ENCODE data around the gene GCLM. TPM values are rescaled to one million over a fixed set of nuclear protein-coding genes. Genes with fewer than 3 reads are reported as not detected.
"Not testable (repeated sequence)": the region's sequence is repeated elsewhere in the genome, so short reads cannot be mapped to it uniquely, and the experiment has no call there.

GCLM gene
- total and polyA plus RNA-seq, 8 donors, result 2.1 to 10.4 (median 6.7) TPM

- no peak for DNase-seq
- FAIRE-seq, result no peak
- Histone ChIP-seq H3K4me3 (no peak overlapping the region), H3K27me3 (no peaks in the 10 kb centered on the region), H3K27ac (no peak overlapping the region), H3K36me3 (no peaks in the 10 kb centered on the region), H3K4me1 (no peaks in the 10 kb centered on the region), H3K9me3 (no peaks in the 10 kb centered on the region)
- TF ChIP-seq CTCF (IDR thresholded peaks at IDR 0.05), result no peak
- ATAC-seq, result no peak
- intact Hi-C loops (cut with DNase I), result no loop called here
- 44 to 48% methylated on average over 1 of the region's 1 CpG for WGBS, 2 donors
Observed at GRCh38 chr1:93938461-93939145, 29.4 kb upstream of the GCLM start.

- no peak overlapping the region for H3K27ac ChIP-seq
- DNase-seq (no peak), ATAC-seq (no peak), FAIRE-seq (no peak)
- no peaks in the 10 kb centered on the region for H3K4me1 ChIP-seq
- H3K36me3 ChIP-seq, result no peaks in the 10 kb centered on the region
- 57 to 71% methylated on average over 1 of the region's 1 CpG for WGBS, 2 donors
- TF ChIP-seq CTCF (IDR thresholded peaks at IDR 0.05), result no peak
- no peak overlapping the region for H3K4me3 ChIP-seq
- intact Hi-C loops (cut with DNase I), result no loop called here
- H3K27me3 ChIP-seq, result no peaks in the 10 kb centered on the region
- H3K9me3 ChIP-seq, result no peaks in the 10 kb centered on the region
Observed at GRCh38 chr1:93937997-93938396, 28.8 kb upstream of the GCLM start.

GRCh38 chr1:93925206-93925605 is 16.0 kb upstream of the GCLM start:
- FAIRE-seq (no peak), ATAC-seq (peak in 1 of 4 donors; percentile 38), DNase-seq (no peak)
- Histone ChIP-seq H3K9me3 (no peaks in the 10 kb centered on the region), H3K4me3 (no peak overlapping the region), H3K27me3 (peaks cover 0 to 3% (median 0%) of the 10 kb centered on the region in 4 donors), H3K36me3 (no peaks in the 10 kb centered on the region), H3K4me1 (no peaks in the 10 kb centered on the region), H3K27ac (no peak overlapping the region)
- no peak for TF ChIP-seq CTCF (IDR thresholded peaks at IDR 0.05)
- intact Hi-C loops (cut with DNase I), result no loop called here
- 78 to 85% methylated on average over 3 of the region's 3 CpGs for WGBS, 2 donors

GRCh38 chr1:93919780-93920179 is 10.6 kb upstream of the GCLM start:
- no peak for TF ChIP-seq CTCF (IDR thresholded peaks at IDR 0.05)
- H3K4me1 ChIP-seq, result no peaks in the 10 kb centered on the region
- H3K4me3 ChIP-seq, result no peak overlapping the region
- no peak overlapping the region for H3K27ac ChIP-seq
- no peaks in the 10 kb centered on the region for H3K36me3 ChIP-seq
- DNase-seq (no peak), ATAC-seq (no peak), FAIRE-seq (no peak)
- H3K9me3 ChIP-seq, result no peaks in the 10 kb centered on the region
- intact Hi-C loops (cut with DNase I), result no loop called here
- H3K27me3 ChIP-seq, result no peaks in the 10 kb centered on the region
- whole genome bisulfite sequencing, 2 donors, result 40 to 61% methylated on average over 1 of the region's 1 CpG

GRCh38 chr1:93917302-93917701 is 8.1 kb upstream of the GCLM start:
- ATAC-seq (no peak), FAIRE-seq (no peak), DNase-seq (no peak)
- no peak overlapping the region for H3K27ac ChIP-seq
- H3K4me1 ChIP-seq, result no peaks in the 10 kb centered on the region
- 78 to 84% methylated on average over 10 of the region's 10 CpGs for WGBS, 2 donors
- intact Hi-C loops (cut with DNase I), result no loop called here
- TF ChIP-seq CTCF (IDR thresholded peaks at IDR 0.05), result no peak
- no peaks in the 10 kb centered on the region for H3K36me3 ChIP-seq
- no peaks in the 10 kb centered on the region for H3K9me3 ChIP-seq
- H3K27me3 ChIP-seq, result no peaks in the 10 kb centered on the region
- H3K4me3 ChIP-seq, result no peak overlapping the region

GRCh38 chr1:93910880-93911279 is 1.6 kb upstream of the GCLM start:
- intact Hi-C loops (cut with DNase I); H3K9me3 ChIP-seq; H3K36me3 ChIP-seq; DNase-seq; H3K27ac ChIP-seq; FAIRE-seq; ATAC-seq; H3K4me3 ChIP-seq; H3K27me3 ChIP-seq: not testable (repeated sequence)
- H3K4me1 ChIP-seq, result peaks cover 0 to 13% (median 5%) of the 10 kb centered on the region in 3 donors
- 87 to 90% methylated on average over 3 of the region's 3 CpGs for WGBS, 2 donors

Measured in pancreas (tissue), 10 donors.